ENCODE measurements around the gene TRNT1.

DNA sequence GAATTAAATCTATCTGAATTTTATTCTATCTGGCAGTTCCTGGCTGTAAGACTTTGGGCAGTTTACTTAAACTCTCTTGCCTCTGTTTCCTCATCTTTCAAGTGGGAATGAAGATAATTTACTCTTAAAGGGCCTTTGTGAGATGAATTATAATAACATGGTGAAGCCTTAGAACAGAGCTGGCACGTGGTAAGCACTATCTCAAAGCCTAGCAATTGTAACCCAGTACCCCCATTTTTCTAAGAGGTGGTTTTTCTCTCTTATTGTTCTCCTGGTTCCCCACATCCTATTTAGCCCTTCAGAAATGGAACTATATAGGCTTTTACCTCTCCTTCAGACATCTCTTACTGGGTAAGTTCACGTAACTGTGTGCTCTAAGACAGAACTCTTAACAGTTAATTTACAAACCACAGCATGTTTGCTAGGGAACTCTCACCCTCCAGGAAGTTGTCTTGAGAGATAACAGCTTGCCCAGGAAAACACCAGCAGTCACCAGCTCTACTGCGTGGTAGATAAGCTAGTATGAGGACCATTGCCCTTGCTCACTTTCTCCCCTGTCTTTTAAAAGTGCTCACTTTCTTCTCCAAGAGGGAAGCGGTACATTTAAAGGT, 65.0 kb downstream of the TRNT1 start:
- TF ChIP-seq, protein P1, sequence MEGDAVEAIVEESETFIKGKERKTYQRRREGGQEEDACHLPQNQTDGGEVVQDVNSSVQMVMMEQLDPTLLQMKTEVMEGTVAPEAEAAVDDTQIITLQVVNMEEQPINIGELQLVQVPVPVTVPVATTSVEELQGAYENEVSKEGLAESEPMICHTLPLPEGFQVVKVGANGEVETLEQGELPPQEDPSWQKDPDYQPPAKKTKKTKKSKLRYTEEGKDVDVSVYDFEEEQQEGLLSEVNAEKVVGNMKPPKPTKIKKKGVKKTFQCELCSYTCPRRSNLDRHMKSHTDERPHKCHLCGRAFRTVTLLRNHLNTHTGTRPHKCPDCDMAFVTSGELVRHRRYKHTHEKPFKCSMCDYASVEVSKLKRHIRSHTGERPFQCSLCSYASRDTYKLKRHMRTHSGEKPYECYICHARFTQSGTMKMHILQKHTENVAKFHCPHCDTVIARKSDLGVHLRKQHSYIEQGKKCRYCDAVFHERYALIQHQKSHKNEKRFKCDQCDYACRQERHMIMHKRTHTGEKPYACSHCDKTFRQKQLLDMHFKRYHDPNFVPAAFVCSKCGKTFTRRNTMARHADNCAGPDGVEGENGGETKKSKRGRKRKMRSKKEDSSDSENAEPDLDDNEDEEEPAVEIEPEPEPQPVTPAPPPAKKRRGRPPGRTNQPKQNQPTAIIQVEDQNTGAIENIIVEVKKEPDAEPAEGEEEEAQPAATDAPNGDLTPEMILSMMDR (conservative IDR thresholded peaks at IDR 0.05; ENCODE audit: low read depth in 2 of 2): no peak
- TF ChIP-seq EZH2phosphoT487 (IDR thresholded peaks at IDR 0.05; ENCODE audit: unreplicated experiment) (no peak), REST (IDR thresholded peaks at IDR 0.05; ENCODE audit: unreplicated experiment) (no peak), EZH2 (IDR thresholded peaks at IDR 0.05; ENCODE audit: low read depth, unreplicated experiment) (no peak), ZNF114 (CRISPR knock-in tag; IDR thresholded peaks at IDR 0.05) (no peak), POLR2AphosphoS5 (IDR thresholded peaks at IDR 0.05; ENCODE audit: low read depth) (no peak), CREB1 (CRISPR knock-in tag; IDR thresholded peaks at IDR 0.05; ENCODE audit: low read depth) (no peak)
